NB4 (cell line): ENCODE data around the gene RGS19.

Experiments
- DNase-seq: peaks from one replicate; pipeline ENCODE4 v3.0.0; 2010; ENCODE audit warnings: low read depth
- H3K4me3 ChIP-seq: one replicate; pipeline ENCODE4 v1.5.1; 2011; ENCODE audit warnings: mild to moderate bottlenecking, low read depth, low read length, moderate library complexity
- CTCF ChIP-seq: IDR thresholded peaks from one replicate; pipeline ENCODE4 v1.5.1; 2012; ENCODE audit warnings: low read depth, low read length
- MAX ChIP-seq: IDR thresholded peaks from 2 replicates; pipeline ENCODE4 v1.6.1; 2011; ENCODE audit warnings: low read depth, low read length
- MYC ChIP-seq: IDR thresholded peaks from 2 replicates; pipeline ENCODE4 v1.6.1; 2011; ENCODE audit warnings: low read depth, low read length
- POLR2A ChIP-seq: IDR thresholded peaks from 2 replicates; pipeline ENCODE4 v1.6.1; 2011; ENCODE audit warnings: mild to moderate bottlenecking; ENCODE audit not compliant: insufficient read length; ENCODE audit errors: extremely low read depth

The RGS19 gene

GRCh38 chr20:64108731-64109681 is 29.7 kb upstream of the RGS19 start:
- H3K4me3 ChIP-seq: no peak overlapping the region
- no peak for TF ChIP-seq MYC
- no peak for TF ChIP-seq POLR2A
- no peak for TF ChIP-seq CTCF
- TF ChIP-seq MAX: no peak
- no peak for DNase-seq

- TF ChIP-seq MAX: peak; percentile 75; the same call in 1 of the 2 replicates
- no peak for TF ChIP-seq POLR2A
- peak; percentile 68 for TF ChIP-seq MYC
- TF ChIP-seq CTCF: no peak
- DNase-seq: peak; percentile 90
- H3K4me3 ChIP-seq: no peak overlapping the region
These were observed 28.6 kb upstream of the RGS19 start for GRCh38 chr20:64107736-64108457.

GRCh38 chr20:64106981-64107735 is 27.8 kb upstream of the RGS19 start, which contains the start of gene NPBWR2:
NPBWR2 (minus strand) TSS chr20:64107565; CDS start chr20:64106831, 734 bp downstream.
- peak; percentile 72 for DNase-seq
- no peak for TF ChIP-seq CTCF
- TF ChIP-seq MAX: no peak
- 0 out of 2 replicates have a peak, but pooled peaks have one; percentile 21 for TF ChIP-seq MYC
- no peak within 1 kb of the TSS for H3K4me3 ChIP-seq

- DNase-seq: no peak
- no peak overlapping the region for H3K4me3 ChIP-seq
- TF ChIP-seq MAX: no peak
- TF ChIP-seq MYC: no peak
- no peak for TF ChIP-seq CTCF
- no peak for TF ChIP-seq POLR2A
These were observed 27.2 kb upstream of the RGS19 start for GRCh38 chr20:64106435-64106961.

- DNase-seq: no peak
- TF ChIP-seq MAX (no peak), CTCF (no peak), POLR2A (no peak), MYC (no peak)
- no peak overlapping the region for H3K4me3 ChIP-seq
These were observed 26.6 kb upstream of the RGS19 start for GRCh38 chr20:64105846-64106434.
